Stimulated activated effector memory CD8-positive, alpha-beta T cell treated with anti-CD3 and anti-CD28 coated beads, Interleukin-12 subunit alpha, Interleukin-12 subunit beta, amount 100 ng/mL, for 72 hours (primary cell): ENCODE measurements around the gene ST7.

ENCODE experiments used
- ATAC-seq: fragments of 150-1000 bp; cut with Tn5 transposase; 2 replicates; pipeline ENCODE4 v1.10.0; 2021
- DNase-seq, 2 donors: peaks; one replicate each; pipeline ENCODE4 v3.0.0; 2021 to 2022; ENCODE audit warnings: low spot score in 2 of 2
- H3K27ac Mint-ChIP-seq: one replicate; pipeline ENCODE4 v1.8.0; 2022; ENCODE audit warnings: mild to moderate bottlenecking, mixed read lengths
- H3K36me3 Mint-ChIP-seq: one replicate; pipeline ENCODE4 v1.8.0; 2022; ENCODE audit warnings: mild to moderate bottlenecking, mixed read lengths
- H3K4me1 Mint-ChIP-seq: one replicate; pipeline ENCODE4 v1.8.0; 2022; ENCODE audit warnings: mixed read lengths
- H3K4me3 Mint-ChIP-seq: one replicate; pipeline ENCODE4 v1.8.0; 2022; ENCODE audit warnings: mild to moderate bottlenecking, mixed read lengths
- H3K9me3 Mint-ChIP-seq: one replicate; pipeline ENCODE4 v1.8.0; 2022; ENCODE audit warnings: mixed read lengths

ST7 gene

GRCh38 chr7:116984511-116984910 lies 31.2 kb downstream of the ST7 start:
- H3K4me3 Mint-ChIP-seq = no peak overlapping the region
- no peak for DNase-seq
- peak; percentile 19 for ATAC-seq
- no peak overlapping the region for H3K27ac Mint-ChIP-seq
- peaks cover 16% of the 10 kb centered on the region for H3K4me1 Mint-ChIP-seq
- no peaks in the 10 kb centered on the region for H3K9me3 Mint-ChIP-seq
- no peaks in the 10 kb centered on the region for H3K36me3 Mint-ChIP-seq

- H3K36me3 Mint-ChIP-seq = no peaks in the 10 kb centered on the region
- peaks cover 16% of the 10 kb centered on the region for H3K4me1 Mint-ChIP-seq
- no peaks in the 10 kb centered on the region for H3K9me3 Mint-ChIP-seq
- H3K27ac Mint-ChIP-seq = no peak overlapping the region
- ATAC-seq (peak; percentile 52), DNase-seq (no peak)
- H3K4me3 Mint-ChIP-seq = no peak overlapping the region
Measured at GRCh38 chr7:116984917-116985316, 31.6 kb downstream of the ST7 start.

GRCh38 chr7:116985575-116985974 lies 32.3 kb downstream of the ST7 start:
- Mint-ChIP-seq H3K27ac (no peak overlapping the region), H3K36me3 (no peaks in the 10 kb centered on the region), H3K9me3 (no peaks in the 10 kb centered on the region), H3K4me3 (no peak overlapping the region), H3K4me1 (peaks cover 16% of the 10 kb centered on the region)
- no peak for DNase-seq
- ATAC-seq = no peak

GRCh38 chr7:116986611-116987565 lies 33.6 kb downstream of the ST7 start:
- H3K9me3 Mint-ChIP-seq = no peaks in the 10 kb centered on the region
- ATAC-seq = peak; percentile 89
- peaks cover 16% of the 10 kb centered on the region for H3K4me1 Mint-ChIP-seq
- H3K36me3 Mint-ChIP-seq = no peaks in the 10 kb centered on the region
- H3K27ac Mint-ChIP-seq = no peak overlapping the region
- no peak overlapping the region for H3K4me3 Mint-ChIP-seq
- no peak for DNase-seq

GRCh38 chr7:116988363-116988989 lies 35.2 kb downstream of the ST7 start:
- DNase-seq (no peak), ATAC-seq (no peak)
- Mint-ChIP-seq H3K36me3 (no peaks in the 10 kb centered on the region), H3K27ac (no peak overlapping the region), H3K4me3 (no peak overlapping the region), H3K4me1 (peaks cover 12% of the 10 kb centered on the region), H3K9me3 (no peaks in the 10 kb centered on the region)

GRCh38 chr7:116990056-116990455 lies 36.8 kb downstream of the ST7 start:
- ATAC-seq (no peak), DNase-seq (no peak)
- no peak overlapping the region for H3K4me3 Mint-ChIP-seq
- no peak overlapping the region for H3K27ac Mint-ChIP-seq
- H3K9me3 Mint-ChIP-seq = no peaks in the 10 kb centered on the region
- H3K4me1 Mint-ChIP-seq = peaks cover 11% of the 10 kb centered on the region
- H3K36me3 Mint-ChIP-seq = no peaks in the 10 kb centered on the region

GRCh38 chr7:116991233-116991632 lies 37.9 kb downstream of the ST7 start:
- H3K4me3 Mint-ChIP-seq = no peak overlapping the region
- no peak for DNase-seq
- no peaks in the 10 kb centered on the region for H3K36me3 Mint-ChIP-seq
- H3K27ac Mint-ChIP-seq = no peak overlapping the region
- peaks cover 6% of the 10 kb centered on the region for H3K4me1 Mint-ChIP-seq
- no peak for ATAC-seq
- no peaks in the 10 kb centered on the region for H3K9me3 Mint-ChIP-seq

GRCh38 chr7:116994611-116995010 lies 41.3 kb downstream of the ST7 start:
- no peaks in the 10 kb centered on the region for H3K36me3 Mint-ChIP-seq
- H3K27ac Mint-ChIP-seq = no peak overlapping the region
- no peak overlapping the region for H3K4me3 Mint-ChIP-seq
- DNase-seq (no peak), ATAC-seq (no peak)
- no peaks in the 10 kb centered on the region for H3K4me1 Mint-ChIP-seq
- H3K9me3 Mint-ChIP-seq = no peaks in the 10 kb centered on the region

GRCh38 chr7:116997972-116998371 lies 44.7 kb downstream of the ST7 start:
- H3K9me3 Mint-ChIP-seq = no peaks in the 10 kb centered on the region
- H3K4me1 Mint-ChIP-seq = no peaks in the 10 kb centered on the region
- H3K4me3 Mint-ChIP-seq = no peak overlapping the region
- H3K36me3 Mint-ChIP-seq = no peaks in the 10 kb centered on the region
- ATAC-seq (no peak), DNase-seq (no peak)
- H3K27ac Mint-ChIP-seq = no peak overlapping the region

GRCh38 chr7:116998567-116999175 lies 45.4 kb downstream of the ST7 start:
- no peak overlapping the region for H3K27ac Mint-ChIP-seq
- H3K4me1 Mint-ChIP-seq = no peaks in the 10 kb centered on the region
- DNase-seq (no peak), ATAC-seq (no peak)
- no peak overlapping the region for H3K4me3 Mint-ChIP-seq
- H3K9me3 Mint-ChIP-seq = no peaks in the 10 kb centered on the region
- no peaks in the 10 kb centered on the region for H3K36me3 Mint-ChIP-seq

GRCh38 chr7:116999311-116999710 lies 46.0 kb downstream of the ST7 start:
- DNase-seq (no peak), ATAC-seq (no peak)
- Mint-ChIP-seq H3K36me3 (no peaks in the 10 kb centered on the region), H3K4me1 (no peaks in the 10 kb centered on the region), H3K9me3 (no peaks in the 10 kb centered on the region), H3K4me3 (no peak overlapping the region), H3K27ac (no peak overlapping the region)

- Mint-ChIP-seq H3K4me1 (no peaks in the 10 kb centered on the region), H3K27ac (no peak overlapping the region), H3K4me3 (no peak overlapping the region), H3K36me3 (no peaks in the 10 kb centered on the region), H3K9me3 (no peaks in the 10 kb centered on the region)
- ATAC-seq (no peak), DNase-seq (no peak)
Measured at GRCh38 chr7:117001283-117001682, 48.0 kb downstream of the ST7 start.

- no peak overlapping the region for H3K4me3 Mint-ChIP-seq
- ATAC-seq = no peak
- H3K9me3 Mint-ChIP-seq = no peaks in the 10 kb centered on the region
- DNase-seq = no peak
- no peak overlapping the region for H3K27ac Mint-ChIP-seq
- H3K4me1 Mint-ChIP-seq = peaks cover 18% of the 10 kb centered on the region
- peaks cover 7% of the 10 kb centered on the region for H3K36me3 Mint-ChIP-seq
Measured at GRCh38 chr7:117004899-117005298, 51.6 kb downstream of the ST7 start.

GRCh38 chr7:117005449-117005848 lies 52.1 kb downstream of the ST7 start:
- no peak for ATAC-seq
- no peak for DNase-seq
- peaks cover 7% of the 10 kb centered on the region for H3K36me3 Mint-ChIP-seq
- H3K27ac Mint-ChIP-seq = no peak overlapping the region
- H3K4me3 Mint-ChIP-seq = no peak overlapping the region
- peaks cover 23% of the 10 kb centered on the region for H3K4me1 Mint-ChIP-seq
- H3K9me3 Mint-ChIP-seq = no peaks in the 10 kb centered on the region

GRCh38 chr7:117006907-117007684 lies 53.8 kb downstream of the ST7 start:
- no peak for ATAC-seq
- Mint-ChIP-seq H3K4me1 (peaks cover 39% of the 10 kb centered on the region), H3K9me3 (no peaks in the 10 kb centered on the region), H3K27ac (no peak overlapping the region), H3K4me3 (no peak overlapping the region), H3K36me3 (peaks cover 7% of the 10 kb centered on the region)
- no peak for DNase-seq
